HepG2 (cell line): ENCODE measurements around the gene INTU. TPM values are rescaled to one million over a fixed set of nuclear protein-coding genes. Genes with fewer than 3 reads are reported as not detected.
A peak's percentile ranks its signal among the peaks of the same experiment; 100 is the strongest.

ENCODE experiments used
- ATF7-NPFF ChIP-seq: sonication (generic); formaldehyde crosslinking; IDR thresholded peaks from 2 replicates; pipeline ENCODE4 v1.8.1; 2023; ENCODE audit warnings: mild to moderate bottlenecking, low read depth, missing genetic modification reagents, moderate library complexity
- CHCHD3 ChIP-seq: sonication (generic); formaldehyde crosslinking; IDR thresholded peaks from 2 replicates; pipeline ENCODE4 v1.8.0; 2022; ENCODE audit warnings: mild to moderate bottlenecking, missing genetic modification reagents, moderate library complexity
- GABPA ChIP-seq, 2 experiments: IDR thresholded peaks; 2 replicates each; pipeline ENCODE4 v1.6.1; 2011 to 2016; ENCODE audit warnings: low read depth in 2 of 2, low read length in 1 of 2, missing biosample characterization in 1 of 2, missing genetic modification characterization in 1 of 2
- IKZF4 ChIP-seq: sonication (generic); formaldehyde crosslinking; IDR thresholded peaks from 2 replicates; pipeline ENCODE4 v1.5.1; 2020; ENCODE audit warnings: borderline replicate concordance, mild to moderate bottlenecking, low read depth, missing genetic modification reagents; ENCODE audit errors: not compliant biosample characterization
- ISX ChIP-seq: sonication (generic); formaldehyde crosslinking; conservative IDR thresholded peaks from 2 replicates; pipeline ENCODE4 v1.5.0; 2020; ENCODE audit warnings: missing genetic modification reagents
- KLF6 ChIP-seq: IDR thresholded peaks from 2 replicates; pipeline ENCODE4 v1.8.0; 2016; ENCODE audit warnings: missing biosample characterization, missing genetic modification reagents
- NAIF1 ChIP-seq: sonication (generic); formaldehyde crosslinking; IDR thresholded peaks from 2 replicates; pipeline ENCODE4 v1.5.0; 2020; ENCODE audit warnings: mild to moderate bottlenecking, missing genetic modification reagents, borderline replicate concordance
- NKX3-1 ChIP-seq: sonication (generic); formaldehyde crosslinking; IDR thresholded peaks from 2 replicates; pipeline ENCODE4 v1.5.0; 2020; ENCODE audit warnings: missing genetic modification reagents
- PCBP1 ChIP-seq: fragments of 200-400 bp; formaldehyde crosslinking; IDR thresholded peaks from 2 replicates; pipeline ENCODE4 v1.6.1; 2017; ENCODE audit warnings: mild to moderate bottlenecking, low read depth, low read length, borderline replicate concordance
- RARA ChIP-seq: IDR thresholded peaks from 2 replicates; pipeline ENCODE4 v1.6.1; 2016; ENCODE audit warnings: missing genetic modification reagents, missing compliant biosample characterization
- RFXANK ChIP-seq: IDR thresholded peaks from 2 replicates; pipeline ENCODE4 v1.6.1; 2016
- TOE1 ChIP-seq: sonication (generic); formaldehyde crosslinking; IDR thresholded peaks from 2 replicates; pipeline ENCODE4 v1.4.0; 2020; ENCODE audit warnings: mild to moderate bottlenecking, missing genetic modification reagents
- ZBTB8A ChIP-seq: sonication (generic); formaldehyde crosslinking; IDR thresholded peaks from 2 replicates; pipeline ENCODE4 v1.4.0; 2020; ENCODE audit warnings: mild to moderate bottlenecking, low read depth, missing genetic modification reagents, borderline replicate concordance
- ZFP82 ChIP-seq: sonication (generic); formaldehyde crosslinking; IDR thresholded peaks from 2 replicates; pipeline ENCODE4 v1.5.1; 2020; ENCODE audit warnings: mild to moderate bottlenecking, missing genetic modification reagents, borderline replicate concordance
- polyA plus RNA-seq, 8 experiments: library from polyadenylated mRNA; depleted of rRNA in 3 of 8; stranded (reverse) in 7 of 8; unstranded in 1 of 8; fragments of >200 nt; fragmentation: Illumina TruSeq in 4 of 8; extraction: Trizol in 4 of 8; gene quantifications; 2 replicates each; pipeline versions ENCODE4 v1.2.1 to v1.2.3, GENCODE V29; 2011 to 2016; ENCODE audit warnings: low read depth in 4 of 8, missing spikeins in 1 of 8, mixed read lengths in 1 of 8; ENCODE audit not compliant: insufficient read depth in 1 of 8
- total RNA-seq, 5 experiments: library from RNA; depleted of rRNA; stranded (reverse); fragments of >200 nt; fragmentation: Illumina TruSeq; extraction: Trizol; gene quantifications; 2 replicates each; pipeline ENCODE4 v1.2.3, GENCODE V29; 2016; ENCODE audit warnings: low read depth in 1 of 5
- TF ChIP-seq, protein P1 (sequence below), 2 experiments: sonication (generic) in 1 of 2; formaldehyde crosslinking in 1 of 2; IDR thresholded peaks; 2 replicates each; pipeline versions ENCODE4 v1.4.0 to v1.6.1; 2016 to 2020; ENCODE audit warnings: borderline replicate concordance in 1 of 2, low read depth in 1 of 2, mild to moderate bottlenecking in 1 of 2, missing genetic modification reagents in 1 of 2
- TF ChIP-seq, protein P2 (sequence below): sonication (generic); formaldehyde crosslinking; IDR thresholded peaks from 2 replicates; pipeline ENCODE4 v1.4.0; 2020; ENCODE audit warnings: missing genetic modification reagents
- TF ChIP-seq, protein P3 (sequence below): sonication (generic); formaldehyde crosslinking; IDR thresholded peaks from 2 replicates; pipeline ENCODE4 v1.4.0; 2020; ENCODE audit warnings: missing genetic modification reagents, borderline replicate concordance

INTU gene
- total and polyA plus RNA-seq, 2 of the 13 experiments (the other 11 are each of a cell fraction or from before 2014, with no cell fraction given): 5.3 to 6.2 TPM

- TF ChIP-seq, protein P1, sequence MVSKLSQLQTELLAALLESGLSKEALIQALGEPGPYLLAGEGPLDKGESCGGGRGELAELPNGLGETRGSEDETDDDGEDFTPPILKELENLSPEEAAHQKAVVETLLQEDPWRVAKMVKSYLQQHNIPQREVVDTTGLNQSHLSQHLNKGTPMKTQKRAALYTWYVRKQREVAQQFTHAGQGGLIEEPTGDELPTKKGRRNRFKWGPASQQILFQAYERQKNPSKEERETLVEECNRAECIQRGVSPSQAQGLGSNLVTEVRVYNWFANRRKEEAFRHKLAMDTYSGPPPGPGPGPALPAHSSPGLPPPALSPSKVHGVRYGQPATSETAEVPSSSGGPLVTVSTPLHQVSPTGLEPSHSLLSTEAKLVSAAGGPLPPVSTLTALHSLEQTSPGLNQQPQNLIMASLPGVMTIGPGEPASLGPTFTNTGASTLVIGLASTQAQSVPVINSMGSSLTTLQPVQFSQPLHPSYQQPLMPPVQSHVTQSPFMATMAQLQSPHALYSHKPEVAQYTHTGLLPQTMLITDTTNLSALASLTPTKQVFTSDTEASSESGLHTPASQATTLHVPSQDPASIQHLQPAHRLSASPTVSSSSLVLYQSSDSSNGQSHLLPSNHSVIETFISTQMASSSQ (IDR thresholded peaks at IDR 0.05; ENCODE audit: low read depth): no peak
- TF ChIP-seq, protein P1 (CRISPR knock-in tag; IDR thresholded peaks at IDR 0.05; ENCODE audit: borderline replicate concordance): no peak
- TF ChIP-seq RARA (CRISPR knock-in tag): no peak
- TF ChIP-seq RFXANK (CRISPR knock-in tag): no peak
- TF ChIP-seq ZBTB8A (CRISPR knock-in tag): no peak
- TF ChIP-seq ZFP82 (CRISPR knock-in tag): no peak
- TF ChIP-seq NKX3-1: no peak
- no peak for TF ChIP-seq NAIF1 (CRISPR knock-in tag)
- TF ChIP-seq, protein P2, sequence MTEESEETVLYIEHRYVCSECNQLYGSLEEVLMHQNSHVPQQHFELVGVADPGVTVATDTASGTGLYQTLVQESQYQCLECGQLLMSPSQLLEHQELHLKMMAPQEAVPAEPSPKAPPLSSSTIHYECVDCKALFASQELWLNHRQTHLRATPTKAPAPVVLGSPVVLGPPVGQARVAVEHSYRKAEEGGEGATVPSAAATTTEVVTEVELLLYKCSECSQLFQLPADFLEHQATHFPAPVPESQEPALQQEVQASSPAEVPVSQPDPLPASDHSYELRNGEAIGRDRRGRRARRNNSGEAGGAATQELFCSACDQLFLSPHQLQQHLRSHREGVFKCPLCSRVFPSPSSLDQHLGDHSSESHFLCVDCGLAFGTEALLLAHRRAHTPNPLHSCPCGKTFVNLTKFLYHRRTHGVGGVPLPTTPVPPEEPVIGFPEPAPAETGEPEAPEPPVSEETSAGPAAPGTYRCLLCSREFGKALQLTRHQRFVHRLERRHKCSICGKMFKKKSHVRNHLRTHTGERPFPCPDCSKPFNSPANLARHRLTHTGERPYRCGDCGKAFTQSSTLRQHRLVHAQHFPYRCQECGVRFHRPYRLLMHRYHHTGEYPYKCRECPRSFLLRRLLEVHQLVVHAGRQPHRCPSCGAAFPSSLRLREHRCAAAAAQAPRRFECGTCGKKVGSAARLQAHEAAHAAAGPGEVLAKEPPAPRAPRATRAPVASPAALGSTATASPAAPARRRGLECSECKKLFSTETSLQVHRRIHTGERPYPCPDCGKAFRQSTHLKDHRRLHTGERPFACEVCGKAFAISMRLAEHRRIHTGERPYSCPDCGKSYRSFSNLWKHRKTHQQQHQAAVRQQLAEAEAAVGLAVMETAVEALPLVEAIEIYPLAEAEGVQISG (CRISPR knock-in tag): peak; percentile 26; the same call in 1 of the 2 replicates
- no peak for TF ChIP-seq IKZF4
- no peak for TF ChIP-seq KLF6 (CRISPR knock-in tag)
- no peak for TF ChIP-seq CHCHD3 (CRISPR knock-in tag)
- no peak for TF ChIP-seq TOE1
- TF ChIP-seq GABPA (IDR thresholded peaks at IDR 0.05; ENCODE audit: low read depth, low read length): no peak
- TF ChIP-seq GABPA (CRISPR knock-in tag; IDR thresholded peaks at IDR 0.05; ENCODE audit: low read depth): no peak
- TF ChIP-seq ATF7-NPFF (CRISPR knock-in tag): 0 out of 2 replicates have a peak, but pooled peaks have one; percentile 29
- no peak for TF ChIP-seq ISX (CRISPR knock-in tag)
- TF ChIP-seq, protein P3, sequence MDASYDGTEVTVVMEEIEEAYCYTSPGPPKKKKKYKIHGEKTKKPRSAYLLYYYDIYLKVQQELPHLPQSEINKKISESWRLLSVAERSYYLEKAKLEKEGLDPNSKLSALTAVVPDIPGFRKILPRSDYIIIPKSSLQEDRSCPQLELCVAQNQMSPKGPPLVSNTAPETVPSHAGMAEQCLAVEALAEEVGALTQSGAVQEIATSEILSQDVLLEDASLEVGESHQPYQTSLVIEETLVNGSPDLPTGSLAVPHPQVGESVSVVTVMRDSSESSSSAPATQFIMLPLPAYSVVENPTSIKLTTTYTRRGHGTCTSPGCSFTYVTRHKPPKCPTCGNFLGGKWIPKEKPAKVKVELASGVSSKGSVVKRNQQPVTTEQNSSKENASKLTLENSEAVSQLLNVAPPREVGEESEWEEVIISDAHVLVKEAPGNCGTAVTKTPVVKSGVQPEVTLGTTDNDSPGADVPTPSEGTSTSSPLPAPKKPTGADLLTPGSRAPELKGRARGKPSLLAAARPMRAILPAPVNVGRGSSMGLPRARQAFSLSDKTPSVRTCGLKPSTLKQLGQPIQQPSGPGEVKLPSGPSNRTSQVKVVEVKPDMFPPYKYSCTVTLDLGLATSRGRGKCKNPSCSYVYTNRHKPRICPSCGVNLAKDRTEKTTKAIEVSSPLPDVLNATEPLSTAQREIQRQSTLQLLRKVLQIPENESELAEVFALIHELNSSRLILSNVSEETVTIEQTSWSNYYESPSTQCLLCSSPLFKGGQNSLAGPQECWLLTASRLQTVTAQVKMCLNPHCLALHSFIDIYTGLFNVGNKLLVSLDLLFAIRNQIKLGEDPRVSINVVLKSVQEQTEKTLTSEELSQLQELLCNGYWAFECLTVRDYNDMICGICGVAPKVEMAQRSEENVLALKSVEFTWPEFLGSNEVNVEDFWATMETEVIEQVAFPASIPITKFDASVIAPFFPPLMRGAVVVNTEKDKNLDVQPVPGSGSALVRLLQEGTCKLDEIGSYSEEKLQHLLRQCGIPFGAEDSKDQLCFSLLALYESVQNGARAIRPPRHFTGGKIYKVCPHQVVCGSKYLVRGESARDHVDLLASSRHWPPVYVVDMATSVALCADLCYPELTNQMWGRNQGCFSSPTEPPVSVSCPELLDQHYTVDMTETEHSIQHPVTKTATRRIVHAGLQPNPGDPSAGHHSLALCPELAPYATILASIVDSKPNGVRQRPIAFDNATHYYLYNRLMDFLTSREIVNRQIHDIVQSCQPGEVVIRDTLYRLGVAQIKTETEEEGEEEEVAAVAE (CRISPR knock-in tag): no peak
- TF ChIP-seq PCBP1: no peak
Observed at GRCh38 chr4:127622921-127623796, 9.6 kb upstream of the INTU start (continued).
